GM18498 (cell line): Measurements from ENCODE around the gene ZNF362.
"Not testable (repeated sequence)": the region's sequence is repeated elsewhere in the genome, so short reads cannot be mapped to it uniquely, and the experiment has no call there.

ENCODE experiments used
- ATAC-seq: cut with Tn5 transposase; IDR thresholded peaks from one replicate; pipeline ENCODE4 v1.9.1; 2021; ENCODE audit warnings: mild to moderate bottlenecking, moderate library complexity; ENCODE audit not compliant: unreplicated experiment

The ZNF362 gene, protein sequence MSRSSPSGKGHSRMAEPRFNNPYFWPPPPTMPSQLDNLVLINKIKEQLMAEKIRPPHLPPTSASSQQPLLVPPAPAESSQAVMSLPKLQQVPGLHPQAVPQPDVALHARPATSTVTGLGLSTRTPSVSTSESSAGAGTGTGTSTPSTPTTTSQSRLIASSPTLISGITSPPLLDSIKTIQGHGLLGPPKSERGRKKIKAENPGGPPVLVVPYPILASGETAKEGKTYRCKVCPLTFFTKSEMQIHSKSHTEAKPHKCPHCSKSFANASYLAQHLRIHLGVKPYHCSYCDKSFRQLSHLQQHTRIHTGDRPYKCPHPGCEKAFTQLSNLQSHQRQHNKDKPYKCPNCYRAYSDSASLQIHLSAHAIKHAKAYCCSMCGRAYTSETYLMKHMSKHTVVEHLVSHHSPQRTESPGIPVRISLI

DNA sequence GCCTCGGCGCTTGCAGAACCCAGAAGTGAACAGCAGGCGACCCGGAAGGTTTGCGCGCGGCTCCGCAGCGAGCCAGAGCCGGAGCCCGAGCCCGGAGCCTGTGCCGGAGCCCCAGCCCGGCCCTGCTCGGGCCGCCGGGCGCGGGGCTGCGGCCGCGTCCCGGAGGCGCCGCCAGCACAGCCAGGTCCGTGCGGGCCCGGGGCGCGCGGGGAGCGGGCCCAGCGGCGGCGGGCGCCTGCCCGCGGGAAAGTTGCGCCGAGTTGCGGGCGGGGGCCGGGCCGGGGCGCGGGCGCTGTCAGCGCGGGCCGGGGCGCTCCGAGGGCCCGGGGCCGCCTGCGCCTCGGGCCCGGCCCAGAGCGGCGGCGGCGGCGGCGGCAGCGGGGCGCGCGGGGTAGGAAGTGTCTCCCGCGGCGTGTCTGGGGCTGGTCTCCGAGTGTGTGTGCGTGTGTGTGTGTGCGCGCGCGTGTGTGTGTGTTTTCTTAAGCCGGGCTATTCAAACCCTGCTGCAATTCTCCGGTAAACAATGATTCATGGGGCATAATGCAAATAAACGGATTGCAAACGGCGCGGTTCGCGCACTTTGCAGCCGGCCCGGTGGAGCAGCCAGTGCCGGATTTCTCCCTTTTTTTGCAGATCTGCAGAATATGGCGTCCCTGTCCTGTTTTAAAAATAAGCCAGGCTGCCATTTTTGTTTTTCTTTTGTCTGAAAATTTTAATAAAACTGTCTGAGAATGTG, at the start of gene ZNF362:
Gene ZNF362, plus strand, starts transcription at position 22 of the 736 bp plus-strand sequence. CDS start 14,083 bp downstream, outside the sequence.
- ATAC-seq = peak; percentile 70

DNA sequence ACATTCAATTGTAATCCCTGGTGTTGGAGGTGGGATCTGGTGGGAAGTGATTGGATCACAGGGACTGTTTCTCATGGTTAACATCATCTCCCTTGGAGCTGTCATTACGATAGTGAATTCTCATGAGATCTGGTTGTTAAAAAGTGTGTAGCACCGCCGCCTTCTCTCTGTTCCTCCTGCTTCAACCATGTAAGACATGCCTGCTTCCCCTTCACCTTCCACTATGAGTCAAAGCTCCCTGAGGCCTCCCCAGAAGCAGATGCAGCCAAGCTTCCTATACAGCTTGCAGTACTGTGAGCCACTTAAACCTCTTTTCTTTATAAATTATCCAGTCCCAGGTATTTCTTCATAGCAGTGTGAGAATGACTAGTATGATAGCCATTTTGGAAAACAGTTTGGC, 44.3 kb upstream of the ZNF362 start:
- ATAC-seq = no peak

DNA sequence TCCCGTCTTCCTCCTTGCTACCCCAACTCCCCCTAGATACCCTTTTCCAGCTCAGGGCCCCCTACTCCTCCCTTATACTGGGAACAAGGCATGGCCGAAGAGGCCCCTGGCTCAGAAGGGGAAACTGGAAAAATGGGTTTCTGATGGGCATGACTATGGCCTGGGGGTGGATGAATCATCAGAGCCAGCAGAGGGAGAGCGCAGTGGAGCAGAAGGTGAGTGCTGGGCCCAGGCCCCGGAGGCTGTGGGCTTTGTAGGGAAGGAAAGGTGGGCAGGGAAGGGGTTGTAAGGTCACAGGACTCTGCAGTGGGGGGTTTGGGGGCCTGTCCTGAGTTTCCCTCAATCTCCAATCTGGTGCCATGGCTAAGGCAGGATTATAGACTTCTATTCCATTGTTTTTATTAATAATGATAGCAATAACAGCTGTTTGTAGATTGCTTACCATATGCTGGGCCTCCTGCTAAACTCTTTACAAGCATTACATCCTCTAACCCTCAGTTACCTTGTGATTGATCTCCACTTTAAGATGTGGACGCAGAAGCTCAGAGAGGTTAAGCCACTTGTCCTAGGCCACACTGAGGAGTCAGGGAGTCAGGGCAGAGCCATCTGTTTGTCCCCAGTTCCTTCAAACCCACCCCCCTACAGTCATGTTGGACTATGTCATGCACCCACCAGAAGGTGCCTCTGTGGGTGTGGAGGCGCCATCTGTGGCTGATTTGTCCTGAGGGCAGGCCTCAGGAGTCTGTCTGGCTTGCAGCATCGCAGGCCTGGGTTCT, 36.2 kb upstream of the ZNF362 start:
- ATAC-seq = no peak

DNA sequence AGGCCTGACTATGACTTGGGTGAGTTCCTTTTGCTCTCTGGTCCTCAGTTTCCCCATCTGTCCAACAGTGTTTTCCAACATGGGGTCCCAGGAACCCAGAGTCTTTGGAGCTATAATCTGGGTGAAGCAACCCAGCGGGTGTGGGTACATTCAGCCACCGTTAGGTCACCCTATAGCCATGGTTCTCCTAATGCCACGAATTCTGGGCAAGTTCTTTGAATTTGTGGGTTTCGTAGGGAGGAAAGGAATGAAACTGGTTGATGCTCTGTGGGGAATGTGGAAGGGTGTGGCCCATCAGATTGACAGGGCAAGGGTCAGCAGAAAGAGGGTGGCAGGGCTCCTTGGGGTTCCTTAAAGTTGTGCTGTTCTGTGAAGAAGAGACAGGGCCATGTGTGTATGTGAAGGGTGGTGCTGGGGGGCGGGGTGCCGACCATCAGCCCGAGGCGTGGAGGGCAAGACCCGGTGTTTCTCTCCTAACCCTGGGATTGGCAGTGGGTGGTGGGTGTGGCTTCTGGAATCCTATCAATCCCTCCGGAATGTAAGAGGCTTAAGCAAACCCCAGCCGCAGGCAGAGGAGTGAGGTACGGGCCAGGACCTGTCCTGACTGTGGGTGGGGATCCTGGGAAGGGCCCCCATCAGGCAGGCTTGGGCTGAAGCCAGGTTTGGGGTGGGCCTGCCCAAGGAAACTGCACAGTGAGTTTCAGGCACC, 35.5 kb upstream of the ZNF362 start:
- ATAC-seq = no peak

DNA sequence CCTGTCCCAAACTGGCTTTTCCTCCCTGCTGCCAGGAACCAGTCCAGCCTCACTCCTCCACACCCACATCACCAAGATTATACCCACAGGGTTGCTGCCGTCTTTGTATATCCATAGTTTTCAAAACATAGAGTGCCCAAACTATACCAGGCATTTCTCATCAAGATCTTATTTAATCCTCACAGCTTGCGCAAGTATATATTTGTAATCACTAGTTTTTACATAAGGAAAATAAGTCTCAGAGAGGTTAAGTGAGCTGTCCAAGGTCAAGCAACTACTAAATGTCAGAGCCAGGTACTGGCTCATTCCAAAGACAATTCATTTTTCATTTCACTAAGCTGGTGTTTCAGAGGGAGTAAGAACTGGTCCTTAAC, 34.9 kb upstream of the ZNF362 start:
- ATAC-seq = no peak

DNA sequence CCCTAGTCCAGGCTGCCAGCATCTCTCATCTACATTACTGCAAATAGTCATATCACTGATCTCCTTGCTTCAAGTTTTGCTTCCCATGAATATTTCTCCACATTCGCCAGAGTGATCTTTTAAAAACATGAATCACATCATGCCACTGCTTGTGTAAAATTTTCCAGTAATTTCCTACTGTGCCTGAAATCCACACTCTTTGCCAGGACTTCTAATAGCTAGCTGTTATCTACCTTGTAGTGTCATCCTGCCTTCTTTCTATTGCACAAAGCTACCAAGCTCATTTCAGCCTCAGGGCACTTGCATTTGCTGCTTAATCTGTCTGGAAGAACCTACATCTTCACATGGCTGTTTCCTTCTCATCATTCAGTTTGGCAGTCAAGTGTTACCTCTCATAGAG, 33.9 kb upstream of the ZNF362 start:
- ATAC-seq = no peak

DNA sequence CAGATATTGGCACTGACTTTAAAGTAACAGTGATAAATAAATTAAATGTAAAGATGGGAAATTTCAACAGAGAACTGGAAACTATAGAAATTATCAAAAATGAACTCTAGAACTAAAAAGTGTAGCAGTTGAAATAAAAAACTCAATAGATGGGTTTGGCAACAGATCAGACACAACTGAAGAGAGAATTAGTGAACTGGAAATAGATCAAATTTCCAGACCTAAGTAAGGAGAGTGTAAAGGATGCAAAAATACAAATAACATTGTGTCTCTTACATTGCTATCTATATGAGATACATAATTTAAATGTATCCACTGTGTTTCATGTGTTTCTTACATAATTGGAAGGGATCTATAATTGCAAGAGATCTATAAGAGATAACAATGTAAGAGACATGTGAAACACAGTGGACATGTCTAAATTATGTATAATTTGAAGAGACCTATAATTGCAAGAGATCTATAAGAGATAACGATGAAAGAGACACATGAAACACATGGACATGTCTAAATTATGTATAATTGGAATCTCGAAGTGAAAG, 32.1 kb upstream of the ZNF362 start:
- no peak for ATAC-seq

DNA sequence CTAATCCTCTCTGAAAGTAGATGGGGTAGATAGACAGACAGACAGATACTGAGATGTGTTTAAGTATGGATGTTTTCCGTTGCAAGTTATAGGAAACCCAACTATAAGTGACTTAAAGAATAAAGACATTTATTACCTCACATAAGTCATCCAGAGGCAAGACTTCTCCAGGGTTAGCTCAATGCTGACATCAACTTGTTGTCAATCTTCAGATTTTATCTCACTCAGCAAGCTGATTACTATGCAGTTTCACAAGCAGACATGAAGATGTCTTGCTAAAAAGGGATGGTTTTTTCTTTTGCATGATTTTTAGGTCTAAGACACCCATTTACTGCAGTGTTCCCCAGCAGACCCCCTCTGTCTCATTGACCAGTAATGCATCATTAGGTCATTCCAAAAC, 30.7 kb upstream of the ZNF362 start:
- no peak for ATAC-seq

DNA sequence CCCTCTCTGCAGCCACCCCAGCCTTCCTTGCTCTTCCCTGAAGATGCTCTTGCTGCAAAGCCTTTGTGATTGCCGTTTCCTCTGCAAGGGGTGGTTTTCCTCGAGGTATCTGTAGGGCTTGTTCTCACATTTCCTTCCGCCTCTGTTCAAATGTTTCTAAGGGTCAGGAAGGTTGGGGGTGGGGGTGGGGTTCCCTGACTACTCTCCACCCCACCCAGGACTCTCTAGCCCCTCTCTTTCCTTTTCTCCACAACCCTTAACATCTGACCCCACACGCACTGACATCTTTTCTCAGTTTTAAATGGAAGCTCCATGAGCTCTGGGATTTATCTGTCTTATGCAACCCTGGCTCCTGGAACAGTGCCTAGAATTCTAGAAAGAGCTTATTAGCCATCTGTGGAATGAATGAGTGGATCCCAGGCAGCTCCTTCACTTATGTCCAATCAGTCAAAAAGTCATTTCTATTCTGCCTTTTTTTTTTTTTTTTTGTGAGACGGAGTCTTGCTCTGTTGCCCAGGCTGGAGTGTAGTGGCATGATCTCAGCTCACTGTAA, 27.3 kb upstream of the ZNF362 start:
- ATAC-seq = no peak

DNA sequence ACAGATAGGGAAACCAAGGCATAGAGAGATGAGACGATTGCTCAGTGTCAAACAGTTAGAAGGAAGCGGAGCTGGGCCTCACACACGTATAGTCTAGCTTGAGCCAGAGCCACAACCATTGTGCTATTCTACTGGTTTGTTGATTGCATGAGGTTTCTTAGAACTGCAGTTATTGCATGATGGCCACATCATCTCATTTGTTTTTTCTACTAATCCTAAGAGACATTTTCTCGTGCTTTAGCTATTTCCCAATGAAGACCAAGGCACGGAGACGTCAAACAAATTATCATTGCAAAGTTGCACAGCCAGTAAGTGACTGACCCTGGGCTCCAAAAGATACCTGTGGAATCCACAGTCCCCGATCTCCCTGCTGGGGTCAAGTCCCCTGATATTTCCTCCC, 25.1 kb upstream of the ZNF362 start:
- ATAC-seq = no peak

DNA sequence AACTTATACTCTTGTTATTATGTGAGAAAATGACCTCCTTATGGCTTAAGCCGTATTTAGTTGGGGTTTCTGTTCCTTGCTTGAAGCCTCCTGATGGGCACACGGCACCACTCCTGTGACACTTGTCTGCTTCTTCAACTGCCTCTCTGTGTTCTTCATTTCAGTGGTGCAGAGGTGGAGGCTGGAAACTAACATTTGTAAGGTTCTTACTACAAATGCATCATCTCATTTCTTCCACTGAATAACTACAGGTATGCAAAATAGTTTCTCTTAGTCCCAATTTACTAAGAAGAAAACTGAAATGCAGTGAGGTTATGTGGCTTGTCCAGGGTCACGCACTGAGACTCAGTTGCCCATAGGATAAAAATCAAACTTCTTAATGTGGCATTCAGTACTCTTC, 23.6 kb upstream of the ZNF362 start:
- ATAC-seq = no peak

DNA sequence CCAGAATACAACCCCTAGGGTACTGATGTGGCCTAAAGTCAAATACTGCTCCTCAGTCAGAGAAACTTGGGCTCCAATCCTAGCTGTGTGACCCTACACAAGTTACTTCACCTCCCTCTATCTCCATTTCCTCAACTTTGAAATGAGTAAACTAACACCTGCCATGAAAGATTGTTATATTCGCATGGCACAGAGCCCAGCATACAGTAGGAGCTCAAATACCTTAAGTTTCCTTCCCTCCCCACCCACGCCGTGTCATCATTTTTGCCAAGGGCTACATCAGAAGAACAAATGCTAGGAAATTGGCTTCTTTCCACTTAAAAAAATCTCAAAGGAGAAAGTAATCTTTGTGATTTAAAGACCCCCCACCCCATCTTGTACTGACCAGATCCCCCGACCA, 22.2 kb upstream of the ZNF362 start:
- no peak for ATAC-seq

DNA sequence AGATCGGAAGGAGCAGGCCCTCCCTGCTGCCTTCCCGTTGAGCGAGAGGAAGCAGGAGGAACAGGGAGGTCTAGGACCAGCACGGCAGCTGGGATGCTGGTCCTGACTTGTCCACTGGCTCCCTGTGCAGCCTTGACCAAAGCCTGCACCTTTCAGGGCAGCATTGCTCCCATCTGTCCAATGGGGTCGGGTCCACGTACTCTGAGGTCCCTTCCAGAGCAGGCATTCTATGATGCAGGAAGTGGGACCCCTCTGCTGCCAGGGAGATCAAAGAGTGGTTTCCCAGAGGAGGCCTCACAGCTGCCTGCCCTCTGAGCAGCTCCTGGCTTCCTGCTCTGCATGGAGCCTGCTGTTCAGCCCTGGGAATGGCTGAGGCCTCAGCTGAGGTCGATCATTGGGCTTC, 21.7 kb upstream of the ZNF362 start:
- no peak for ATAC-seq

DNA sequence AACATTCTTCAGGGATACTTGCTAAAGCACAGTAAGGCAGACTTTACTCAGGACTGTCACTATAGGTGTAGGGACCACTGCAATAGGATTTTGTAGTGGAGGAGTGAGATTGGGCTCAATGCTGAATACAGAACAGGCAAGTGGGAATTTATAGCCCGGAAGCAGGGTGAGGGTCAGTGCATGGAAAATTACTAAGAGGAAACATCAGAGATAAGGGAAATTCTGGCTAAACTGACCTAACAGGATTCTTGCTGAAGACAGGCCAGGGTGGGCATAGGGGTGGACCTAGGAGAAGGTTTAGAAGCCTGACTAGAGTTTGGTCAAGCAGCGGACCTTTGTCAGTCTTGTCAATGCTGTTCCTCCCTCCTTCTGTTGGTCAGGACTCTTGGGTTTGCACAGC, 20.8 kb upstream of the ZNF362 start:
- ATAC-seq = no peak

DNA sequence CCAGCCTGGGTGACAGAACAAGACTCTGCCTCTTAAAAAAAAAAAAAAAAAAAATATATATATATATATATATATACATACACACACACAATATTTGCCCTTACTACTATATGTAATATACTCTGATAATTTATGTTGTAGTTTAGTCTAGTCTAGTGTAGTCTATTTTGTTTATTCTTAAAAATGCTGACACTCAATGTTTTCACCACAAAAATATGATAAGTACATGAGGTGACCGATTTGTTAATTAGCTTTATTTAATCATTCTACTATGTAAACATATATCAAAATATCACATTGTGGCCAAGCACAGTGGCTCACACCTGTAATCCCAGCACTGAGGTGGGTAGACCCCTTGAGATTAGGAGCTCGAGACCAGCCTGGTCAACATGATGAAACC, 19.8 kb upstream of the ZNF362 start:
- ATAC-seq = no peak

DNA sequence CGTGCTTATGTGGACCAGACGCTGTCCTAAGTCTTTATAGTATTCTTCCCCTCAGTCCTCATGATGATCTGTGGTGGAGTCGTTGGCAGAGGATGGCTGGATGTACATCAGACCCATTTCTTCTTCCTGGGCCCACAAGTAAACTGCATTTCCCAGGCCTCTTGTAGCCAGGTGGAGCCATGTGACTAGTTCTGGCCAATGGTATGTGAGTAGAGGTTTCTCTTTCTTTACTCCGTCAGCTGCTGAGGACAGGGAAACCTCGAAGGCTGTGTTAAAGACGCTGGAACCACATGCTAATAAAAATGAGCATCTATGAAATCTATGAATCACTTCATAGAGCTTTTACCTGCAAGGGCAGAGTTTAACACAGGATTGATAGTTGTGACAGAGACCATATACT, 18.7 kb upstream of the ZNF362 start:
- no peak for ATAC-seq

DNA sequence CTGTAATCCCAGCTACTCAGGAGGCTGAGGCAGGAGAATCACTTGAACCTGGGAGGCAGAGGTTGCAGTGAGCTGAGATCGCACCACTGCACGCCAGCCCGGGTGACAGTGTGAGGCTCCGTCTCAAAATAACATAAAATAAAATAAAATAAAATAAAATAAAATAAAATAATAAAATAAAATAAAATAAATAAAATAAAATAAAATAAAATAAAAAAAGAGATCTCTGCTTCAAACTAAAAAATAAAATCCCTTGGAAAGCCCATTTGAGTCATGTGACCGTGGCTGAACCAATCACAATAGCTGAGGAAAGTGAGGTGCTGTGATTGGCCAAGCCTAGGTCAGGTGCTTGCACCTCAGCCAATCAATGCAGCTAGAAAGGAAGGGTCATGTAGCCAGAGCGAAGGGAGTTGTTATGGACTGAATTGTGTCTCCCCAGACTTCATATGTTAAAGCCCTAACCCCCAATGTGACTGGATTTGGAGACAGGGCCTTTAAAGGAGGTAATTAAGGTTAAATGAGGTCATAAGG, 18.0 kb upstream of the ZNF362 start:
- ATAC-seq = not testable (repeated sequence)

DNA sequence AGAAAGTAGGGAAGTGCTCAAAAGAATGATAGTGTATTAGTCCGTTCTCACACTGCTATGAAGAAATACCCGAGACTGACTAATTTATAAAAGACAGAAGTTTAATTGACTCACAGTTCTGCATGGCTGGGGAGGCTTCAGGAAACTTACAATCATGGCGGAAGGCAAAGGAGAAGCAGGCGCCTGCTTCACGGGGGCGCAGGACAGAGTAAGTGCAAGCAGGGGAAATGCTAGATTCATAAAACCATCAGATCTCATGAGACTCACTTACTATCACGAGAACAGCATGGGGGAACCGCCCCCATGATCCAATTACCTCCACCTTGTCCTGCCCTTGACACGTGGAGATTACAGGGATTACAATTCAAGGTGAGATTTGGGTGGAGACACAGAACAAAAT, 16.9 kb upstream of the ZNF362 start:
- not testable (repeated sequence) for ATAC-seq

DNA sequence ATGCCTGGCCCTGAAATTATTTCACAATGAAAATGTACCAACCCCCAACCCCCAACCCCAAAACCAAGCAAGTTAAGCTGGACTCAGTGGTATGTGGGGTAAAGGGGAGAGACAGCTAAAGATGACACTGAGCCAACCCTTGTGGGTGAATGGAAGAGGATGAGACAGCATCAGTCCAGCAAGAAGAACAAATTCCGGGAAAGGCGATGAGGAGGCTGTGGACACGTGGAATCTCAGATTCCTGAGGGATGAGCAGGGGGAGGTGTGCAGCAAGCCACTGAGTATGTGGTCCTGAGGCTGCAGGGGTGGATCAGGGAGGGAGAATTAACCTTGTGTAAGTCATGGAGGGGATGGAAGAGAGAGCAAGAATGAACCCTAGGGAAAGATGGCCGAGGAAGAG, 14.4 kb upstream of the ZNF362 start:
- ATAC-seq = no peak

DNA sequence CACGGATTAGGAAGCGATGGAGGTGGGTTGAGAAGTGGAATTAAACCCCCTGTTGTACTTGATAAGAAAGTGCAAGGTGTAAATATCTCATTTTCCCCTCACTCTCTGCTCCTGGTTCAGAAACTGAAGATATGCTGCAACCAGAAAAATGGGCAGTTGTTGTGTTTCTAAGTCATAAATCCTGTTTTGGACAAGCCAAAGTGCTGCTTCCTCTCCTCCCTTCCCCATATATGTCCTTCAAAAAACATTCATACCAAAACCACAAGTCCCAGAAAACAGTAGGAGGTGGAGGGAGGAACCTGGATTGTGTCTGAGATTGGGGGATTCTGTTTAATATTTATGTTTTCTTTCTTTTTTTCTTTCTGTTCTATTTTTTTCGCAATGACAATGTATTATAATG, 13.6 kb upstream of the ZNF362 start:
- ATAC-seq = no peak
